MM.1S (cell line): Measurements from ENCODE around the gene AP1B1.
A peak's percentile ranks its signal among the peaks of the same experiment; 100 is the strongest.

Experiments
- DNase-seq: peaks from one replicate; pipeline ENCODE4 v3.0.0-alpha.2; 2015
- H2AFZ ChIP-seq: fragments of 300-600 bp; sonication (generic); 2 replicates; pipeline ENCODE4 v1.6.0; 2016; ENCODE audit warnings: antibody characterized with exemption, low read length
- H3F3A ChIP-seq: fragments of 300-600 bp; sonication (generic); 2 replicates; pipeline ENCODE4 v1.6.1; 2016; ENCODE audit warnings: mild to moderate bottlenecking, antibody characterized with exemption, low read length, moderate library complexity, mixed read lengths; ENCODE audit not compliant: insufficient read depth
- H3K27ac ChIP-seq: fragments of 300-600 bp; sonication (generic); 2 replicates; pipeline ENCODE4 v1.5.1; 2016; ENCODE audit warnings: mild to moderate bottlenecking, low read length
- H3K27me3 ChIP-seq: fragments of 300-600 bp; sonication (generic); replicated peaks from 2 replicates; pipeline ENCODE4 v1.6.0; 2016; ENCODE audit warnings: low read length; ENCODE audit not compliant: insufficient read depth
- H3K36me3 ChIP-seq: fragments of 300-600 bp; sonication (generic); replicated peaks from 2 replicates; pipeline ENCODE4 v1.6.1; 2016; ENCODE audit warnings: mild to moderate bottlenecking, low read length, mixed read lengths; ENCODE audit not compliant: insufficient read depth
- H3K4me1 ChIP-seq: fragments of 300-600 bp; sonication (generic); 2 replicates; pipeline ENCODE4 v1.6.1; 2016; ENCODE audit warnings: low read length, mixed read lengths
- H3K4me2 ChIP-seq: fragments of 300-600 bp; sonication (generic); 2 replicates; pipeline ENCODE4 v1.6.0; 2016; ENCODE audit warnings: low read depth, low read length
- H3K4me3 ChIP-seq: fragments of 300-600 bp; sonication (generic); 2 replicates; pipeline ENCODE4 v1.5.1; 2016; ENCODE audit warnings: low read length, mixed read lengths
- H3K79me2 ChIP-seq: fragments of 300-600 bp; sonication (generic); 2 replicates; pipeline ENCODE4 v1.6.1; 2016; ENCODE audit warnings: mixed run types, low read length, mixed read lengths
- H3K9ac ChIP-seq: fragments of 300-600 bp; sonication (generic); 2 replicates; pipeline ENCODE4 v1.6.1; 2016; ENCODE audit warnings: low read length, mixed read lengths
- H3K9me2 ChIP-seq: fragments of 300-600 bp; sonication (generic); replicated peaks from 2 replicates; pipeline ENCODE4 v1.6.1; 2016; ENCODE audit warnings: mild to moderate bottlenecking, low read length, mixed read lengths; ENCODE audit not compliant: insufficient read depth
- H3K9me3 ChIP-seq: fragments of 300-600 bp; sonication (generic); replicated peaks from 2 replicates; pipeline ENCODE4 v1.6.1; 2016; ENCODE audit warnings: mild to moderate bottlenecking, low read length, mixed read lengths; ENCODE audit not compliant: insufficient read depth
- H4K20me1 ChIP-seq: fragments of 300-600 bp; sonication (generic); 2 replicates; pipeline ENCODE4 v1.6.1; 2016; ENCODE audit warnings: mild to moderate bottlenecking, low read length, moderate library complexity, mixed read lengths; ENCODE audit not compliant: insufficient read depth
- CTCF ChIP-seq: fragments of 300-600 bp; sonication (generic); IDR thresholded peaks from 2 replicates; pipeline ENCODE4 v1.5.1; 2016; ENCODE audit warnings: antibody characterized with exemption, low read length, mixed read lengths
- EZH2 ChIP-seq: fragments of 300-600 bp; sonication (generic); optimal IDR thresholded peaks from 2 replicates; pipeline ENCODE3; 2017; ENCODE audit warnings: low read depth, mild to moderate bottlenecking, antibody characterized with exemption, low read length, mixed read lengths
- EZH2phosphoT487 ChIP-seq: fragments of 300-600 bp; sonication (generic); IDR thresholded peaks from 2 replicates; pipeline ENCODE4 v1.6.1; 2018; ENCODE audit warnings: antibody characterized with exemption, low read length

AP1B1 gene

GRCh38 chr22:29314537-29315285 lies 73.7 kb downstream of the AP1B1 start:
- no peaks in the 10 kb centered on the region for H3K9me2 ChIP-seq
- H3K27ac ChIP-seq, result no peak overlapping the region
- H3K9me3 ChIP-seq, result no peaks in the 10 kb centered on the region
- H3K79me2 ChIP-seq, result no peaks in the 10 kb centered on the region
- H3K27me3 ChIP-seq, result peaks cover 51% of the 10 kb centered on the region
- H3K4me2 ChIP-seq, result no peak overlapping the region
- no peak overlapping the region for H3K4me3 ChIP-seq
- H3K4me1 ChIP-seq, result no peaks in the 10 kb centered on the region
- no peaks in the 10 kb centered on the region for H3K36me3 ChIP-seq
- no peak overlapping the region for H3K9ac ChIP-seq
- no peaks in the 10 kb centered on the region for H3F3A ChIP-seq
- TF ChIP-seq EZH2 (no peak), EZH2phosphoT487 (no peak), CTCF (no peak)
- no peaks in the 10 kb centered on the region for H4K20me1 ChIP-seq
- no peak for DNase-seq
- H2AFZ ChIP-seq, result no peak overlapping the region

- H3K9me2 ChIP-seq, result no peaks in the 10 kb centered on the region
- TF ChIP-seq EZH2phosphoT487 (no peak), EZH2 (no peak), CTCF (no peak)
- H3K36me3 ChIP-seq, result no peaks in the 10 kb centered on the region
- peaks cover 51% of the 10 kb centered on the region for H3K27me3 ChIP-seq
- no peaks in the 10 kb centered on the region for H4K20me1 ChIP-seq
- H3K4me3 ChIP-seq, result no peak overlapping the region
- H3F3A ChIP-seq, result no peaks in the 10 kb centered on the region
- H3K4me2 ChIP-seq, result no peak overlapping the region
- no peak overlapping the region for H3K9ac ChIP-seq
- H3K4me1 ChIP-seq, result no peaks in the 10 kb centered on the region
- no peak for DNase-seq
- no peaks in the 10 kb centered on the region for H3K79me2 ChIP-seq
- no peak overlapping the region for H2AFZ ChIP-seq
- no peak overlapping the region for H3K27ac ChIP-seq
- H3K9me3 ChIP-seq, result no peaks in the 10 kb centered on the region
These were observed 74.5 kb downstream of the AP1B1 start for GRCh38 chr22:29313576-29314466.

- no peaks in the 10 kb centered on the region for H4K20me1 ChIP-seq
- H3K27me3 ChIP-seq, result peaks cover 51% of the 10 kb centered on the region
- H3K9me3 ChIP-seq, result no peaks in the 10 kb centered on the region
- H3K27ac ChIP-seq, result no peak overlapping the region
- no peak overlapping the region for H3K4me2 ChIP-seq
- H3K9me2 ChIP-seq, result no peaks in the 10 kb centered on the region
- no peaks in the 10 kb centered on the region for H3K36me3 ChIP-seq
- H3K4me3 ChIP-seq, result no peak overlapping the region
- no peak overlapping the region for H3K9ac ChIP-seq
- H3K4me1 ChIP-seq, result no peaks in the 10 kb centered on the region
- no peaks in the 10 kb centered on the region for H3K79me2 ChIP-seq
- no peaks in the 10 kb centered on the region for H3F3A ChIP-seq
- DNase-seq, result no peak
- no peak overlapping the region for H2AFZ ChIP-seq
- TF ChIP-seq EZH2phosphoT487 (no peak), CTCF (peak; percentile 42)
These were observed 75.2 kb downstream of the AP1B1 start for GRCh38 chr22:29313126-29313575.
